ENCODE results near the gene PNPLA7.
"Not testable (repeated sequence)": the region's sequence is repeated elsewhere in the genome, so short reads cannot be mapped to it uniquely, and the experiment has no call there.

The PNPLA7 gene

GRCh38 chr9:137534256-137535119 is 15.7 kb downstream of the PNPLA7 start:
- Histone ChIP-seq H3K4me3 (ENCODE audit: low read length) (no peak overlapping the region), H3K27ac (ENCODE audit: low read length) (no peak overlapping the region), H3K36me3 (ENCODE audit: control insufficient read depth, low read depth, low read length) (no peaks in the 10 kb centered on the region), H3K27me3 (ENCODE audit: control insufficient read depth, insufficient read depth, low read length) (no peaks in the 10 kb centered on the region), H3K9me3 (ENCODE audit: control insufficient read depth, low read depth, low read length) (no peaks in the 10 kb centered on the region), H3K9ac (ENCODE audit: low read length) (no peak overlapping the region), H3K4me1 (ENCODE audit: control insufficient read depth, low read depth, low read length) (peaks cover 3% of the 10 kb centered on the region)

GRCh38 chr9:137532891-137533468 is 17.2 kb downstream of the PNPLA7 start:
- H3K9me3 ChIP-seq (ENCODE audit: control insufficient read depth, low read depth, low read length); H3K4me3 ChIP-seq (ENCODE audit: low read length); H3K27ac ChIP-seq (ENCODE audit: low read length): not testable (repeated sequence)

DNA sequence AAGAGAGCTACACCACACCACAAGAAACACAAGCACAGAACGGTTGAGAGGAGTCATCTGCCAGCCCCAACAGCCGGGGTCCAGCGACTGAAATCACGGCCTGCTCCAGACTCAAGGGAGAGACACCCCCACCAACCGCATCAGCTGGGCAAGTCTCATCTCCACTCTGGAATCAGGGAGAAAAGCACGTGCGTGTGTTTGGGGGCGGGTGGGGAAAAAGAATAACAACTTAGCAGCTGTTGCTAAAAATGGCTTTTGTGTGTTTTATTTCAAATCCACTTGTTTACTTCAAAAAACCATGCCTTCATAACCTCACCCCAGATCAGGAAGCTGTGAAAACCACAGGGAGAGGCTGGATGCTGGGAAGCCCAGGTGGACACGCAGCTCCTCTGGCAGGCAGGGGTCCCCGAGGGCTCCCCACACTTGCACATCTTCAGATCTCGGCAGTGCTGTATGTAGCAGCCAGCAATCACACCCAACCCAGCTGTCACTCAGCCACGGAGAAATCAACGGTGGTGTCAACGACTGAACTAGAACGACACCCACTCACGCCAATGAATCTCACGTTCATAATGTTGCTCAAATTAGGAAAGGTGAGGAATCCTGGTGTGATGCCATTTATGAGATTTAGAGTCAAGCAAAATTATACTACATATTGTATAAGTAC is 19.0 kb downstream of the PNPLA7 start:
- no peaks in the 10 kb centered on the region for H3K36me3 ChIP-seq (ENCODE audit: control insufficient read depth, low read depth, low read length)
- peaks cover 3% of the 10 kb centered on the region for H3K4me1 ChIP-seq (ENCODE audit: control insufficient read depth, low read depth, low read length)
- no peak overlapping the region for H3K4me3 ChIP-seq (ENCODE audit: low read length)
- no peaks in the 10 kb centered on the region for H3K9me3 ChIP-seq (ENCODE audit: control insufficient read depth, low read depth, low read length)
- H3K27ac ChIP-seq (ENCODE audit: low read length): no peak overlapping the region
- no peak overlapping the region for H3K9ac ChIP-seq (ENCODE audit: low read length)
- H3K27me3 ChIP-seq (ENCODE audit: control insufficient read depth, insufficient read depth, low read length): no peaks in the 10 kb centered on the region

More at GRCh38 chr9:137532891-137533468, 17.2 kb downstream of the PNPLA7 start:
- not testable (repeated sequence) for H3K27me3 ChIP-seq (ENCODE audit: control insufficient read depth, insufficient read depth, low read length); H3K4me1 ChIP-seq (ENCODE audit: control insufficient read depth, low read depth, low read length); H3K9ac ChIP-seq (ENCODE audit: low read length); H3K36me3 ChIP-seq (ENCODE audit: control insufficient read depth, low read depth, low read length)

DNA sequence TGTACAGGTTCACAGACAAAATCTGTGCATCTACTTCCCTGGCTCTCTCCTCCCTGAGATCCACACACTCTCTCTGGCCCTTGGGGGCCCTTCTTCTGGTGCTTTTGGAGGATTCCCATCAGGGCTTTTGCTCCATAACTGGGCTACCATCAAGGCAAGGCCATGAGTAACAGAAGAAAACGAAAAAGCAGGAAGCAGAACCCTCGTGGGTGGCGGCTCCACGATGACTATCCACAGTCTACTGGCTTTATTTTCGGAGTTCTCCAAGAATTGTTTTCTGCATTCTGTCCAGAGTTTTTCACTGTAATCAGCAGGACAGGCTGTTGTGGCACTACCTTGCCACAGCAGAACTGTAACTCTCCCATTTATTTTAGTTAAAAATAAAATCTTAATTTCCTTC is 19.9 kb downstream of the PNPLA7 start:
- H3K27me3 ChIP-seq (ENCODE audit: control insufficient read depth, insufficient read depth, low read length): no peaks in the 10 kb centered on the region
- peaks cover 3% of the 10 kb centered on the region for H3K4me1 ChIP-seq (ENCODE audit: control insufficient read depth, low read depth, low read length)
- no peak overlapping the region for H3K9ac ChIP-seq (ENCODE audit: low read length)
- no peaks in the 10 kb centered on the region for H3K9me3 ChIP-seq (ENCODE audit: control insufficient read depth, low read depth, low read length)
- H3K27ac ChIP-seq (ENCODE audit: low read length): no peak overlapping the region
- H3K36me3 ChIP-seq (ENCODE audit: control insufficient read depth, low read depth, low read length): no peaks in the 10 kb centered on the region
- no peak overlapping the region for H3K4me3 ChIP-seq (ENCODE audit: low read length)

DNA sequence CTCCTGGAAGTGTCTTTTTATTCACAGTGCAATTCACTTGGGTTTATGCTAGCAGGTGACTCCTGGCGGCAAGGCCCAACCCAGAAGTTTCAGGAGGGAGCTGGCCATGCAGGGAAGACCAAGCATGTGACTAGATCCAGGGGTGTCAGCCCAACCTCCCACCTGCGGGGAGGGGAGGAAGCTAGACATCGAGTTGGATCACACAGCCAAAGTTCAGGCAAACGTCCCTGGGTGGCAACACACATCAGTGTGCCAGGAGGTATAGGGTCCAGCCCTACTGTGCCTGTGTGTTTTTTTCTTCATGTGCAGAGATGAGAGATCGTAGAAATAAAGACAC is 25.3 kb downstream of the PNPLA7 start:
- Histone ChIP-seq H3K9me3 (ENCODE audit: control insufficient read depth, low read depth, low read length) (no peaks in the 10 kb centered on the region), H3K27me3 (ENCODE audit: control insufficient read depth, insufficient read depth, low read length) (no peaks in the 10 kb centered on the region), H3K4me3 (ENCODE audit: low read length) (no peak overlapping the region), H3K36me3 (ENCODE audit: control insufficient read depth, low read depth, low read length) (no peaks in the 10 kb centered on the region), H3K4me1 (ENCODE audit: control insufficient read depth, low read depth, low read length) (no peaks in the 10 kb centered on the region), H3K9ac (ENCODE audit: low read length) (no peak overlapping the region), H3K27ac (ENCODE audit: low read length) (no peak overlapping the region)

DNA sequence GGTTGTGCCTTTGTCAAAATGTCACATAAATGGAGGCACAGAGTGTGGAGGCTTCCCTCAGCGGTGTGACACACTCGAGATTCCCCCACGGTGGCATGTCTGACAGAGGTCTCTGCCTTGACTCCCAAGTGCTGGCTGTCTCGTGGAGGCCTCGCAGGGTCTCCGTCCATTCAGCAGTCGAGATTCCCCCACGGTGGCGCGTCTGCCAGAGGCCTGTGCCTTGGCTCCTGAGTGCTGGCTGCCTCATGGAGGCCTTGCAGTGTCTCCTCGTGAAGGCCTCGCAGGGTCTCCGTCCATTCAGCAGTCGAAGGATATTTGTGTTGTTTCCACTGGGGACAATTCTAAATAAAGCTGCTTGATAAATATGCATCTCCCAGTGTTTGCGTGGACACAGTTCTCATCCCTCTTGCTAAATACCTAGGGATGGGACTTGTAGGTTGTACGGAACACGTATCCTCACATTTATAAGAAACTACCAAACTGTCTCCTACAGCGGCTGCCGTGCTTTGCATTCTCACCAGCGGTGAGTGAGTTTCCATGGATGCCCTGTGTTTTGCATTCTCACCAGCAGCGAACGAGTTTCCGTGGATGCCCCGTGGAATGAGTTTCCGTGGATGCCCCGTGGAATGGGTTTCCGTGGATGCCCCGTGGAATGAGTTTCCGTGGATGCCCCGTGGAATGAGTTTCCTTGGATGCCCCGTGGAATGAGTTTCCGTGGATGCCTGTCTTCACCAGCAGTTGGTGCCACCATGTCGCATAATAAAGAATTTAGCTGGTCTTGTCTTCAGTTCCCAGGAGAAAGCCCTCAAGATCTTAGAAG is 25.8 kb downstream of the PNPLA7 start:
- no peaks in the 10 kb centered on the region for H3K36me3 ChIP-seq (ENCODE audit: control insufficient read depth, low read depth, low read length)
- H3K9ac ChIP-seq (ENCODE audit: low read length): no peak overlapping the region
- no peaks in the 10 kb centered on the region for H3K27me3 ChIP-seq (ENCODE audit: control insufficient read depth, insufficient read depth, low read length)
- H3K4me1 ChIP-seq (ENCODE audit: control insufficient read depth, low read depth, low read length): no peaks in the 10 kb centered on the region
- no peak overlapping the region for H3K4me3 ChIP-seq (ENCODE audit: low read length)
- H3K27ac ChIP-seq (ENCODE audit: low read length): no peak overlapping the region
- no peaks in the 10 kb centered on the region for H3K9me3 ChIP-seq (ENCODE audit: control insufficient read depth, low read depth, low read length)

GRCh38 chr9:137522746-137523455 is 27.3 kb downstream of the PNPLA7 start:
- no peak overlapping the region for H3K9ac ChIP-seq (ENCODE audit: low read length)
- H3K27ac ChIP-seq (ENCODE audit: low read length): no peak overlapping the region
- no peaks in the 10 kb centered on the region for H3K9me3 ChIP-seq (ENCODE audit: control insufficient read depth, low read depth, low read length)
- H3K27me3 ChIP-seq (ENCODE audit: control insufficient read depth, insufficient read depth, low read length): no peaks in the 10 kb centered on the region
- H3K36me3 ChIP-seq (ENCODE audit: control insufficient read depth, low read depth, low read length): no peaks in the 10 kb centered on the region
- H3K4me3 ChIP-seq (ENCODE audit: low read length): no peak overlapping the region
- no peaks in the 10 kb centered on the region for H3K4me1 ChIP-seq (ENCODE audit: control insufficient read depth, low read depth, low read length)

DNA sequence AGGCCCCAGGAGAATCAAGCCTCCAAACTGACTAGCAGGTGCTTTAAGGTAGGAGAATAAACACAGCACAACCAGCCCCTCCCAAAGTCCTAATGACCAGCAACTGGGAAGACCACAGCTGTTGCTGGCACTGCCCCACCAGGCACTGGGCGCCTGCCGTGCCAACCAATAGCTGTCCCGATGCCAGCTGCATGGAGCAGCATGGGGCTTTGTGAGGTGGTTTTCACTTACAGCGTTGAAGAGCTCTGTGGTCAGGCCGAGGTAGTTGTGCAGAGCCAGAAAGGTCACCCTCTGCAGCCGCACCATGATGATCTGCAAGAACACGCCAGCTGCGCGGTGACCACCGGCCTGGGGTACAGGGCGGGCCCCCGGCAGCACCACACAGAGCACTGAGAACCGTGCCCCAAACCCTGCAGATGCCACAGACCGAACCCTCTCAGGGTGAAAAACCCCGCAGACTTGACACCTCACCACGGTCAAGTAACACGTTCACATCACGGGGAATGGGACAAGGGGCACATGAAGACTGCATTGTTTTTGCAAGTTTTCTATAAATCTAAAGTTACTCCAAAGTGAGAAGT is 28.7 kb downstream of the PNPLA7 start:
- H3K9me3 ChIP-seq (ENCODE audit: control insufficient read depth, low read depth, low read length): no peaks in the 10 kb centered on the region
- no peaks in the 10 kb centered on the region for H3K4me1 ChIP-seq (ENCODE audit: control insufficient read depth, low read depth, low read length)
- H3K36me3 ChIP-seq (ENCODE audit: control insufficient read depth, low read depth, low read length): no peaks in the 10 kb centered on the region
- no peak overlapping the region for H3K27ac ChIP-seq (ENCODE audit: low read length)
- H3K9ac ChIP-seq (ENCODE audit: low read length): no peak overlapping the region
- H3K4me3 ChIP-seq (ENCODE audit: low read length): no peak overlapping the region
- H3K27me3 ChIP-seq (ENCODE audit: control insufficient read depth, insufficient read depth, low read length): no peaks in the 10 kb centered on the region

DNA sequence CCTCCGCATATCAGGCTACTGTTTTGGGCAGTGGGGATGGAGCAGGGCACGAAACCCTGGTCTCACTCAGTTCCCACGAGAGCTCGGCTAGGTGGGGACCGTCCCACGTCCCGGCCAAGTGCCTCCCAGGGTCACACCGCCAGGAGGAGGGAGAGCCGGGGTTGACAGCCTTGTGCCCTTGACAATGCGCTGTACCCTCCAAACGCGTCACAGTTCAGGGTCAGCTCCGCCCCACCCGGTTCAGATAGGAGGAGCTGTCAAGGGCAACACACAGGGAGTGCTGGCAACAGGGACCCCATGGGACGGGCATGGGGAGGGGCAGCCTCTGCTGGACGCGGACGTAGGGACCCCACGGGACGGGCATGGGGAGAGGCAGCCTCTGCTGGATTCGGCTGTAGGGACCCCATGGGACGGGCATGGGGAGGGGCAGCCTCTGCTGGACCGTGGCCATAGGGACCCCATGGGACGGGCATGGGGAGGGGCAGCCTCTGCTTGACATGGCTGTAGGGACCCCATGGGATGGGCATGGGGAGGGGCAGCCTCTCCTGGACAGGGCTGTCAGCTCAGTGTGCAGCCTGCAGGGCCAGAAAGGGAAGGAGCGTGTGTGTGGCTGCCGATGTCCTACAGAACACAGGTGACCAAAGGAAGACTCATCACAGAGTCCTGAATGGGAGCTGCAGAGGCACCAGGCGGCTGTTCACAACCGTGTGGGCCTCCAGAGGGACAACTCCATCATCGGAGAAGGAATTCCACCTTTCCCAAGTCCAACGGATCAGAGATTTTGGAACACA is 29.4 kb downstream of the PNPLA7 start:
- H3K9ac ChIP-seq (ENCODE audit: low read length): no peak overlapping the region
- H3K27ac ChIP-seq (ENCODE audit: low read length): no peak overlapping the region
- no peaks in the 10 kb centered on the region for H3K4me1 ChIP-seq (ENCODE audit: control insufficient read depth, low read depth, low read length)
- no peak overlapping the region for H3K4me3 ChIP-seq (ENCODE audit: low read length)
- no peaks in the 10 kb centered on the region for H3K9me3 ChIP-seq (ENCODE audit: control insufficient read depth, low read depth, low read length)
- no peaks in the 10 kb centered on the region for H3K27me3 ChIP-seq (ENCODE audit: control insufficient read depth, insufficient read depth, low read length)
- no peaks in the 10 kb centered on the region for H3K36me3 ChIP-seq (ENCODE audit: control insufficient read depth, low read depth, low read length)

GRCh38 chr9:137519553-137519952 is 30.6 kb downstream of the PNPLA7 start:
- H3K4me3 ChIP-seq (ENCODE audit: low read length): no peak overlapping the region
- H3K9ac ChIP-seq (ENCODE audit: low read length): no peak overlapping the region
- no peaks in the 10 kb centered on the region for H3K4me1 ChIP-seq (ENCODE audit: control insufficient read depth, low read depth, low read length)
- no peaks in the 10 kb centered on the region for H3K27me3 ChIP-seq (ENCODE audit: control insufficient read depth, insufficient read depth, low read length)
- no peaks in the 10 kb centered on the region for H3K36me3 ChIP-seq (ENCODE audit: control insufficient read depth, low read depth, low read length)
- no peak overlapping the region for H3K27ac ChIP-seq (ENCODE audit: low read length)
- H3K9me3 ChIP-seq (ENCODE audit: control insufficient read depth, low read depth, low read length): no peaks in the 10 kb centered on the region
